GM21515 (cell line): ENCODE data around the gene ZNF85.
A peak's percentile ranks its signal among the peaks of the same experiment; 100 is the strongest.
"Not testable (repeated sequence)": the region's sequence is repeated elsewhere in the genome, so short reads cannot be mapped to it uniquely, and the experiment has no call there.

Experiments
- ATAC-seq: cut with Tn5 transposase; IDR thresholded peaks from one replicate; pipeline ENCODE4 v1.9.1; 2021; ENCODE audit not compliant: unreplicated experiment

The ZNF85 gene

GRCh38 chr19:20923077-20923871 is at the start of gene ZNF85:
TSS of gene ZNF85 (plus strand) at chr19:20923251. CDS start at chr19:20923401, 150 bp downstream.
- peak; percentile 90 for ATAC-seq

GRCh38 chr19:20879501-20879900 is 43.5 kb upstream of the ZNF85 start:
- ATAC-seq: no peak

- ATAC-seq: no peak
Observed at GRCh38 chr19:20912973-20913372, 10.1 kb upstream of the ZNF85 start.

GRCh38 chr19:20925481-20925880 is 2.4 kb downstream of the ZNF85 start:
- ATAC-seq: no peak

GRCh38 chr19:20926796-20927195 is 3.7 kb downstream of the ZNF85 start:
- no peak for ATAC-seq

GRCh38 chr19:20928371-20928770 is 5.3 kb downstream of the ZNF85 start:
- no peak for ATAC-seq

GRCh38 chr19:20936322-20936947 is 13.4 kb downstream of the ZNF85 start:
- ATAC-seq: not testable (repeated sequence)

- not testable (repeated sequence) for ATAC-seq
Observed at GRCh38 chr19:20952561-20953095, 29.6 kb downstream of the ZNF85 start.

GRCh38 chr19:20964798-20965197 is 41.7 kb downstream of the ZNF85 start:
- no peak for ATAC-seq

GRCh38 chr19:20968092-20968491 is 45.0 kb downstream of the ZNF85 start:
- no peak for ATAC-seq

- no peak for ATAC-seq
Observed at GRCh38 chr19:20969498-20969897, 46.4 kb downstream of the ZNF85 start.

- no peak for ATAC-seq
Observed at GRCh38 chr19:20969898-20970297, 46.8 kb downstream of the ZNF85 start.

- not testable (repeated sequence) for ATAC-seq
Observed at GRCh38 chr19:20992788-20993187, 69.7 kb downstream of the ZNF85 start.

GRCh38 chr19:20999731-21000352 is 76.8 kb downstream of the ZNF85 start:
- peak; percentile 94 for ATAC-seq
